Upper lobe of right lung (tissue), 1 donor: ENCODE data around the gene C2CD2. TPM values are rescaled to one million over a fixed set of nuclear protein-coding genes. Genes with fewer than 3 reads are reported as not detected.

Experiments used
- ATAC-seq: fragments of 200-7000 bp; cut with Tn5 transposase; one replicate; pipeline ENCODE4 v1.9.1; 2020; ENCODE audit warnings: mild to moderate bottlenecking, moderate library complexity
- DNase-seq: peaks from one replicate; pipeline ENCODE4 v3.0.0-alpha.2; 2020
- H3K27ac ChIP-seq: fragments of 200-600 bp; one replicate; pipeline ENCODE4 v1.8.0; 2022
- H3K27me3 ChIP-seq: fragments of 200-600 bp; one replicate; pipeline ENCODE4 v1.8.0; 2022; ENCODE audit warnings: mild to moderate bottlenecking
- H3K36me3 ChIP-seq: fragments of 200-600 bp; one replicate; pipeline ENCODE4 v1.8.0; 2022
- H3K4me1 ChIP-seq: fragments of 200-600 bp; one replicate; pipeline ENCODE4 v1.8.0; 2022
- H3K4me3 ChIP-seq: fragments of 200-600 bp; one replicate; pipeline ENCODE4 v1.8.0; 2022; ENCODE audit warnings: mild to moderate bottlenecking
- H3K9me3 ChIP-seq: fragments of 200-600 bp; one replicate; pipeline ENCODE4 v1.8.0; 2022
- CTCF ChIP-seq: fragments of 200-600 bp; IDR thresholded peaks from one replicate; pipeline ENCODE4 v1.8.0; 2022; ENCODE audit warnings: antibody characterized with exemption
- intact Hi-C: fragments of 100-400 bp; cut with DNase I; formaldehyde crosslinking; loops from one replicate; pipeline ENCODE4 v1.11.0; 2022
- total RNA-seq: library from RNA; stranded (reverse); fragmentation: NEBNext Ultra II Directional; extraction: Animal tissue kit (Norgen Biotek cat#: 25700); gene quantifications from one replicate; pipeline ENCODE4 v1.2.1, GENCODE V29; 2021
- donor health status: DM: no; HTN: yes; CAD: no; lungs with severe emphysema.

Gene C2CD2
- total RNA-seq, 1 donor from 2014 or later: 26.4 TPM

- Histone ChIP-seq H3K4me3 (no peak overlapping the region), H3K36me3 (no peaks in the 10 kb centered on the region), H3K9me3 (no peaks in the 10 kb centered on the region), H3K4me1 (peaks cover 19% of the 10 kb centered on the region), H3K27me3 (no peaks in the 10 kb centered on the region), H3K27ac (no peak overlapping the region)
- no peak for DNase-seq
- ATAC-seq: no peak
- intact Hi-C loops: no loop called here
- TF ChIP-seq CTCF: no peak
These were observed 4.9 kb downstream of the C2CD2 start for GRCh38 chr21:41948901-41949300.

- TF ChIP-seq CTCF: no peak
- Histone ChIP-seq H3K36me3 (no peaks in the 10 kb centered on the region), H3K4me1 (peaks cover 19% of the 10 kb centered on the region), H3K9me3 (no peaks in the 10 kb centered on the region), H3K27me3 (no peaks in the 10 kb centered on the region), H3K4me3 (no peak overlapping the region), H3K27ac (peak overlapping the region; percentile 11)
- intact Hi-C loops: no loop called here
- peak; percentile 25 for ATAC-seq
- DNase-seq: no peak
These were observed 5.5 kb downstream of the C2CD2 start for GRCh38 chr21:41948078-41948895.

- TF ChIP-seq CTCF: no peak
- ATAC-seq: no peak
- DNase-seq: no peak
- Histone ChIP-seq H3K4me1 (peaks cover 2% of the 10 kb centered on the region), H3K36me3 (no peaks in the 10 kb centered on the region), H3K4me3 (no peak overlapping the region), H3K27me3 (no peaks in the 10 kb centered on the region), H3K27ac (no peak overlapping the region), H3K9me3 (no peaks in the 10 kb centered on the region)
- intact Hi-C loops: no loop called here
These were observed 7.8 kb downstream of the C2CD2 start for GRCh38 chr21:41945982-41946381.

GRCh38 chr21:41943851-41944250 lies 10.0 kb downstream of the C2CD2 start:
- no peak overlapping the region for H3K4me3 ChIP-seq
- no peak for ATAC-seq
- intact Hi-C loops: no loop called here
- DNase-seq: no peak
- peaks cover 2% of the 10 kb centered on the region for H3K4me1 ChIP-seq
- no peaks in the 10 kb centered on the region for H3K9me3 ChIP-seq
- no peak overlapping the region for H3K27ac ChIP-seq
- no peaks in the 10 kb centered on the region for H3K27me3 ChIP-seq
- TF ChIP-seq CTCF: no peak
- H3K36me3 ChIP-seq: peaks cover 7% of the 10 kb centered on the region

- Histone ChIP-seq H3K4me3 (no peak overlapping the region), H3K27ac (no peak overlapping the region), H3K9me3 (no peaks in the 10 kb centered on the region), H3K4me1 (no peaks in the 10 kb centered on the region), H3K27me3 (no peaks in the 10 kb centered on the region), H3K36me3 (peaks cover 7% of the 10 kb centered on the region)
- intact Hi-C loops: no loop called here
- no peak for TF ChIP-seq CTCF
- no peak for DNase-seq
- no peak for ATAC-seq
These were observed 11.4 kb downstream of the C2CD2 start for GRCh38 chr21:41942457-41942856.
